NAMALWA (cell line): Measurements from ENCODE around the gene CPT1A.
A peak's percentile ranks its signal among the peaks of the same experiment; 100 is the strongest.

Experiments
- DNase-seq: peaks from one replicate; pipeline ENCODE4 v3.0.0-alpha.2; 2015; ENCODE audit warnings: low spot score

Gene CPT1A

DNA sequence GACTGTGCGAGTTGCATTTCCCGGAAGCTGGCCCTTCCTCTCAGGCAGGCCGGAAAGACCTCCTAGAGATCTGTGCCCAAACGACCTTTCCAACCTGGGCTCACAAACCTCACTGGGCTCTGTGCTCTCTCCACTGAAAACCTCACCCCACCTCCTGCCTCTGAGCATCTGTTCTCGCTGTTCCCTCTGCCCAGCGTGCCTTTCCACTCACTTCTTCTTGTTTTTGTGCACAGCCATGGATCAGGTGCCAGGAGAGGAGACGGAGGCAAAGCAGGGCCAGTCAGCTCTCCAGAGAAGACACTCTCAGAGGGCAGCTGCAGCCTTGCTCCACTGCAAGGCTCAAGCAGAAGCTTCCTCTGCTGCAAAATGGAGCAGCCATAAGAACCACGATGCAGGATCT is 10.9 kb upstream of the CPT1A start:
- no peak for DNase-seq

DNA sequence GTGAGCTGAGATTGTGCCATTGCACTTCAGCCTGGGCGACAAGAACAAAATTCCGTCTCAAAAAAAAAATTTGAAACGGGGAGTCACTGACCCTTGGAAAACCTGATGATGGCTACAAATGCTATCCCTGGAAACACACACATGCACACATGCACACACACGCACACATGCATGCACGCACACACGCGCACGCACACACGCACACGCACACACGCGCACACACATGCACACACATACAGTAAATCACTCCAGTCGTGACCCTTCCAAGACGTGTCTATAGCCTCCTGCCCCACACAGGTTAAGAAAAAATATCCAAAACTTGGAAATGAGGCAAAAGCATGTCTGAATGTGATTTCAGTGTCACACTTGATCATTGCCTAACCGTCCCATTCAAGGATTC is 6.7 kb upstream of the CPT1A start:
- DNase-seq, result no peak

DNA sequence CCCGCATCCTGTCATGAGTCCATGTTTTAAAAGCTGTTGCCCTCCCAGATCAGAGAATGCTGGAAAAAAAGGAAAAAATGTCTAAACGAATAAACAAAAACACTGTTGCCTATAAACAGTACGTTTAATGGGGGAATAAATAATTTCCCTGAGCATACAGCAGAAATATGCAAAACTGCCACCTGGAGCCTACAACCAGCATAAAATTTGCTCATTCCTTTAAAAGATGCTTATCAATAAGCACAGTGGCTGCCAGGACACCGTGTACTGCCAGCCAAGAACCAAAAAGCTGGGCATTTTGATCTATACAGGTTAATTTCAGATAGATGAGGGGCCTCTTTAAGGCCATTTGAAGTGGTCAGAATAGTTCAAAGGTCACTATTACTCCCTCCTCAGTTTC is 5.7 kb upstream of the CPT1A start:
- DNase-seq, result no peak

DNA sequence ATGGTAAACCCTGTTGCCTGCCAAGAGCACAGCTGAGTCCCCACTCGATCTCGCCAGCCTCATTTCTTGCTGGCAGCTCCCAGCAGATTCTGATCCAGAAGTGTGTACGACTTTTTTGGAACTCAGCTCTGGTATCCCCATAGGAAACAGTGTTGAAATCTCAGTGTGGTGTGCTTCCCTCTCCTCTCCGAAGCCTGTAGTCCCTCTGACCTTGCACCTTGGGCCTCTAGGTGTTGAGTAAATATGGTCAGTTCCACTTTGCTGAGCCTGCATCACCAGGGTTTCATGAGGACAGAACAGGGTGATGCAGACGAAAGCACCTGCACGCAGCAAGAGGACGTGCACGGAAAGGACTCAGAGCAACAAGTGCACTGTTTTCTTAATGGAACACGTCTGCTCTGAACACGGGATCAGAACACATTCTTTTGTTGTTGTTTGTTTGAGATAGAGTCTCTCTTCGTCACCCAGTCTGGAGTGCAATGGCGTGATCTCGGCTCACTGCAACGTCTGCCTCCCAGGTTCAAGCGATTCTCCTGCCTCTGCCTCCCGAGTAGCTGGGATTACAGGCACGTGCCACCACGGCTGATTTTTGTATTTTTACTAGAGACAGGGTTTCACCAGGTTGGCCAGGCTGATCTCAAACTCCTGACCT is 3.8 kb upstream of the CPT1A start:
- DNase-seq, result no peak

DNA sequence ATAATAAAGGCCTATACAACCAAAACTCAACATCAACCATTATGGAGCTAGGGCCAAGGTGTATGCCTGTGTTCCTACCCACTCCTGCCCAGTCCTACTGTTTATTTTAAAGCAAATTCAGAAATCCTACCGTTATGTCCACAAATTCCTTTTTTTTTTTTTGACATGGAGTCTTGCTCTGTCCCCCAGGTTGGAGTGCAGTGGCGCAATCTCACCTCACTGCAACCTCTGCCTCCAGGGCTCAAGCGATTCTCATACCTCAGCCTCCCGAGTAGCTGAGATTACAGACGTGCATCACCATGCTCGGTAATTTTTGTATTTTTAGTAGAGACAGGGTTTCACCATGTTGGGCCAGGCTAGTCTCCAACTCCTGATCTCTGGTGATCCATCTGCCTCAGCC is 3.1 kb upstream of the CPT1A start:
- no peak for DNase-seq

DNA sequence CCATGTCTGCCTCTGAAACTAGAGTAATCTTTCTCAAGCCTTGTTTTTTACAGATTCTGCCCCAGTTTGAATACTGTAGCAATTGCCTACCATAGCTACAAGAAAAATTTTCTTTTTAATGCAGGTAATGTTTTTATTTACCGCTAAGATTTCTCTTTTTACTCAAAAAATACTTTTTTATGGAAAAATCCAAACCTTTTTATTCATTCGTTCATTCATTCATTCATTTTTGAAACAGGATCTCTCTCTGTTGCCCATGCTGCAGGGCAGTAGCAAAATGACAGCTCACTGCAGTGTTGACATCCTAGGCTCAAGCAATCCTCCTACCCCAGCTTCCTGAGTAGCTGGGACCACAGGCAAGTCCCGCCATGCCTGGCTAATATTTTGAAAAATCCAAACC is 2.7 kb upstream of the CPT1A start:
- DNase-seq, result no peak

DNA sequence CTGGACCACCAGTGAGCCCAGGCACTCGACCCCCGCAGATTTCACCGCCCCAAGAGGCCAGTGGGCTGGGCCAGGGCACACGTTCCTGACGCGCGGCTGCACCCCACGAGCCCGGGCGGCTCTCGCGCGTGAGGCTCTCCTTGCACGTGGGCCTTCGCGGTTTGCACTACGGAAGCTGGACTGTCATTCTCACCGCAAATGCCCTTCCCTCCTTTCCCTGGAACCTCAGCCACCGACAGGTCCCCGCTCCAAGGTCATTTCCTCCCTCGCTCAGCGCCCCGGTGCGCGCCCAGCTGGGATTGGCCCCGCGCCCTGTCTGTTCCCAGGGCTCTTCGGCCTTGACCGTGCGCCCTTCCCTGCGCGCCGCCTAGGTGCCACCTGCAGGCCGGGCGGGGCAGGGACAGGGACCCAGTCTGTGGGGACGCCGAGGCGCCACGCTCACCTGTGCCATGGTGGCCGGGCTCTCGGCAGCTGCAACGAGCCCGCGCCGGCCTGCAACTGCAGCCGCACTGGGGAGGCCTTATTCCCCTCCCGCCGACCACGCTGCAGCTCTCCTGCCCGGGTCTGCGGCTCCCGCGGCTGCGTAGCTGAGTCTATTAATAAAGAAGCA is 2.1 kb upstream of the CPT1A start:
- DNase-seq, result peak; percentile 55

DNA sequence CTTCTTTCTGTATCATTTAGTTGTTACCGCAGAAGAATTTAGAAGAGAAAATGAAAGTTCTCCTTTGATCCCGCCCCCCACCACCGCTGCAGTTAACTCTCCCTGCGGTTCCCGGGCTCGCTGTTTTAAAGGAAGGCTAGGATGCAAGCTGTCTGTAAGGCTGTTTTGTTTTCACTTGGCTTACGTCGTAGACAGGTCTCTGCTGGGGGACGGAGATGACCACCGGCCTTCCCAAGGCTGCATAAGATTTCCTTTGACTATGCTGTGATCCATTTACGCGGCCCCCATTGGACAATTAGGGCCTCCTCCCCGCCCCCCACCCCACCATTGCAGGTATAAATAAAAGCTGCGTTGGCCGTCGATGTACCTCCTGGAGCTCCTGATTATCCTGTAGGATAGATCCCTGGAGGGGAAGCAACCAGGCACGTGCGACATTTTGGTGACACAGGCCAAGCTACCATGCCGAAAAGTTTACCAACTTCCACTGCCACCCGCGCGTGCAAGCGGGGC is 1.4 kb upstream of the CPT1A start:
- DNase-seq, result peak; percentile 30

DNA sequence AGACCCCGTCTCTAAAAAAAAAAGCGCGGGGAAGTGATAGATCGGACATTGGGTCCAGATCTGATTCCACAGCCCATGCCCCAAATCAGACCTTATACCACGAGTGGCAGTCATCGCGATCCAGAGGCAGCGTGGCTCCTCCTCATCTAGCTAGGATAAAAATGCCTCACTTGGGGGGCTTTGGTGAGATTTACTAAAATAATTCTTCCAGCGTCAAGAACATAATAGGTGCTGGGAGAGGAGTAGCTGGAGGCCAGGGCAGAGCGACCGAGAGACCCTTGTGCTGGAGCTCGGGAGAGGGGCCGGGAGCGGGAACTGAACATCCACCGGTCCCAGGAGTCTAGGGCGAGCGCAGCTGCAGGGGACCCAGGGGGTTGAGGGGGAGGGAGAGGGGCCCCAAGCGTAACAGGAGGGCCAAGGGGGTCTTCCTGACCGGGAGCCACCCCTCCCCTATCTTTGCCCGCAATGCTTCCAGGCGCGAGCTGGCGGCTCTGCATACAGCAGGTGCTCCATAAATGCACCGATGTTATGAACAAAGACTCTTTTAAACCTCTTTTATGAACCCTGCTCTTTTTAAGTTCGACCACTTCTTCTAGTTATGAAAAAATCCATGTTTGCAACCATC is 823 bp upstream of the CPT1A start:
- no peak for DNase-seq

DNA sequence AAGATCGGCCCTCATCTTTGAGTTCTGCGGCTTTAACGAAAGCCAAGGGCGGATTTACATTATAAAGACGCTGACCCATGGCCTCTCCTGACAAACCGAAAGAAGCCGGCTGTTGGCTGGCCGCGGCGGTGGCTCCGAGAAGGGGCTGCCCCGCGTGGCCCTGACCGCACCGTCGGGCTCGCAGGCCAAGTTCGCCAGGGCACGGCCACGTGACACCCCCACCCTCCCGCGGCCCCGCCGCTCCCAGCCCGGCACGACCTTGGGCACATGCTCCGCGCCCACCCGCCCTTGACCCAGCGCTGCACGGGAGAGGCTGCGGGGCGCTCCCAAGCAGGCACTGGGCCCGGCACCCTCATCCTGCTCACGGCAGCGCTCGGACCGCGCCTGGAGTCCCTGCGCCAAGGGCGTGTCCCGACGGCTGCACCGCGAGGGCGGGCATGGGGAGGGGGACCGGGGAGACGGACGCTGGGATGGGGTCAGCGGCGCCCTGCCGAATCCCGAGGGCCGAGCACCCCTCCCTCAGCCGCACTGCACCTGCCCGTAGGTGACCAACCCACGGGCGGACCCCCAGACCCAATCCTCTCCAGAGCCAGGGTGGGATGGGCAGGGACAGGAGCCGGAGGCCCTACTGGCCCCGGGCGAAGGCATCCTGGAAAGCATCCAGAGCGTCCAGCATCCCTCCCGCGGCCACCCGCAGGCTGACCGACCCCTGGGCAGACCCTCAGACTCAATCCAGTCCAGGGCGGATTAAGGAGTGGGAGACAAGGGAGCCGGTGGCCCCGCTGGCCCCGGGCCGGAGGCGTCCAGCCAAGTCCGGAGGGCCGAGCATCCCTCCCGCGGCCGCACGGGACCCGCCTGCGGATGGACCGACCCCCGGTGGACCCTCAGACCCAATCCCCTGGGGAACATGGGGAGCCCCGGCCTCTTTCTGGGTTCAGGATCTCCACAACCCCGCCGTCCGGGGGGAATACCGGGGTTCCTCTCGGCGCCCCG is 759 bp downstream of the CPT1A start:
- no peak for DNase-seq

DNA sequence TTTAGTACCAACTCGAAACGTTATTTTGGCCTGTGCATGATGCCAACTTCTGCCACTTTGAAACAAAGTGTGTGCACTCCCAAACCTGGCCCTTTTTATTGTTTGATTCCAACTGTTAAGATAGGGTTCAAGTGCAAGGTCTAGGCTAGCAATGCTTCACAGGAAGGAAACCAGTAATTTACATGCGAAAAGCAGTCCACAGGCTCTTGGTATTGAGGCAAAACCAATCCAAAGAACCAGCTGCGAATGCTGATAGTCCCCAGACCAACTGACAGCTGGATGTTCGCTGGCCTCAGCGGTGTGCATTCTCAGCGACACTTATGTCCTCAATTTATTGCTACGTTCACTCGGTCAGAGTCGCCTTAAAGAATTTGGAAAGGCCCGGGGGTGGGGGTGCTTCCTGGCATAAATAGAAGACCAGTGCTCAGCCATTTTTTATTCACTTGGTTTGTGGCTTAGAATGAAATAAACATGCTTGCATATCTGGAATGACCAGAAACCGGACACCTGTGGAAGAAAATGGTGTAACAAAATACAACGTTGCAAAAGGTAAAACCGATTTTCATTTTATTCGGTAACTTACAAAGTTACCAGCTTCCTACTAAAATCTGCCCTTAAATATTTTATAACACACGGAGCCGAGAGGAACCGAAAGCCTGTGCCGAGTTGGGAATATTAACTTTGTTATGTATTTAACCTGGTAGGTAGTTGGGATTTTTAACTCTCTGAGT is 1.6 kb downstream of the CPT1A start:
- peak; percentile 74 for DNase-seq

DNA sequence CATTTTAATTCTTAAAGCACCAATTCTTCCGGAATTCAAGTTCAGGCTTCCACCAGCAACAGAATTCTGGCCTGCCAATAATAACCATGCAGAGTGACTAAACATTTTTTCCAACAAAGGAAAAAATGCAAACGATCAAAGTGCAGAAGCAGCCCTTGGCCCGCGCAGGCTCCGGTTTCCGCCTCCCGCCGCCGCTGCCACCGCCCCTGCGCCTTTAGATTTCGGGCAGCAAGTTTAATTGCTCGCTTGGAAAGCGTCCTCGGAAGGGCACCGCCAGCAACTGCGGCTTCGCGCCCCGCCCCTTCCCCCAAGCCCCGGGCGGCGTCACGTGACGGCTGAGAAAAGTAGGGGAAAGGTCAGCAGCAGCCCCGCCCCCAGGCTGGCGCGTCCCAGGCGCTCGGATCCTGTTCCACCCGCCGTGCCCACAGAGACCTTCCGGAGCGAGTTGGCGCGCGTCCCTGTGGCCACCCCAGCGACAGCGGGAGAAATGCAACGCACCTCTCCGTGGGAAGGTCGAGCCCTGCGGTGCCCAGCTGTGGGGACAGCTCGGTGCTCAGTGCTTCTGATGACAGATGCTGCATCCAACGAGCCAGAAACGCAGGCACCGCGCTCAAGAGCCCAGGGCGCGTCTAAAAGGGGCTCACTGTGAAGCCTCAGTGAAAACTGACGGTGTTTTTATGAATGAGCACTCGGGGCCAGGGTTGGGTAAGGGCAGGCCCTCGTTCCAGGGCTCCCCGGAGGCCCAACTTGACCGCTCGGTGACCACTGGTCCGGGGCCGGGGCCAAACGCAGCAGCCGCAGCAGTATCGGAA is 2.5 kb downstream of the CPT1A start:
- DNase-seq, result peak; percentile 93

DNA sequence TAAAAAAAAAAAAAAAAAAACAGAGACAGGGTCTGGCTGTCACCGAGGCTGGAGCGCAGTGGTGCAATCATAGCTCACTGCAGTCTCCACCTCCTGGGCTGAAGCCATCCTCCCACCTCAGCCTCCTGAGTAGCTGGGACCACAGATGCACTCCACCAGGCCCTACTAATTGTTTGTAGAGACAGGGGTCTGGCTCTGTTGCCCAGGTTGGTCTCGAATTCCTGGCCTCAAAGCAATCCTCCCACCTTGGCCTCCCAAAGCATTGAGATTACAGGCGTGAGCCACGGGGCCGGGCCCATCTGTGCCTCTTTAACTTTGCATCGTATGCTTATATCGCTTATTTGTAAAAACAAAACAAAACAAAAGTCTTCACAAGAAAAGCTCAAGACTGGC is 3.1 kb downstream of the CPT1A start:
- no peak for DNase-seq

DNA sequence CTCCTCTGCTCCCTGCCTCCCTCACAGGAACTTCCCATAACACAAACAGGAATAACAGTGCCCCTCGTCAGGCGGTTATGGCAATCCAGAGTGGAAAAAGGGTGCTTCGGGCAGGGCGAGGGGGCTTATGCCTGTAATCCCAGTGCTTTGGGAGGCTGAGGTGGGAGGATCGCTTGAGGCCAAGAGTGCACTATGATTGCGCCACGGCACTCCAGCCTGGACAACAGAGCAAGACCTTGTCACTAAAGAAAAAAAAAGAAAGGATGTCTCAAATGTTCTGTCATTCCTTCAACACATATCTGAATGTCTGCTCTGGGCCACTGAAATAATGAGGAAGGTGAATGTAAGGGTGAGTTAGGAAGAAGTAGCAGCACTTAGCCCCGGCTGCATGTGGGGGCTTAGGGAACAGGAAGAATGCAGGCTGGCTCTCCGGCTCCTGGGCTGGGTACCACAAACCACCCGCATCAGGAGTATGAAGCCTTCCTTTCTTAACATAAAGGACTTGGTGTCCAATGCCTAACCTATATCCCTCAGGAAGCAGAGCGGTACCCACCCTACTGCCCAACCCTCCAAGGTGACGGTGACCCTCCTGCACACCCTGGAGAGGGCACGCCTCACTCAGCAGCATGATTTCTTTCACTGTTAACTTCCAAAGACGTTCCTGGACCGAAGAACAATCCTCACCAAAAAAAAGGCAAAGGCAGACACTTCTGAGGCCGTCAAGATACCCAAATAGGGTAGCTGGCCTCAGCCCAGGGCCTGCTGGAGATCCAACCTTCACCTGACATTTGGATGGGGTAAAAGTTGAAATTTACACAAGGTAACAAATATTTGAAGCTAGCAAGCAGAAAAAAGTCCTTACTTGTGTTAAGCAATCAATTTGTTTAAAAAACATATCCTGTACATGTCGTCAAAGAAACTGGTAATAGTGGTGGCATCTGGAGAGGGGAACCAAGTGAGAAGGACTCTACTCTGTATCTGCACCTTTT is 3.8 kb downstream of the CPT1A start:
- no peak for DNase-seq

DNA sequence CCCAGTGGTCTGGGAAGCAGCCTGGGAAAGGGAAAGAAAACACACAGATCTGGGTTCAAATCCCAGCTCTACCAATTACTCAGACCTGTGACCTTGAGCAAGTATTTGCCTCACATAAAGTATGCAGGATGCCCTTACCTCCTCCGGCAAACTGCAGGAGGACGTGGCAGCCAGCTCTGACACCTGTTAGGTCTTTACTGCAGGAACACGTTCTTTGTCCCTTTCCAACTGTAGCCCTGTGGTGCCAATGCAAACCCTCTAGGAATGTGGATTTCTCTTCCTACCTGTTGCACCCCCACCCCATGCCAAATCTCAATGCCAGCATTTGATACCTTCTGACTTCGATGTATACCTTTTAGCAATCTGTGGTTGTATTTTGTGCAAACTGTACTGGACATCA is 6.0 kb downstream of the CPT1A start:
- no peak for DNase-seq

DNA sequence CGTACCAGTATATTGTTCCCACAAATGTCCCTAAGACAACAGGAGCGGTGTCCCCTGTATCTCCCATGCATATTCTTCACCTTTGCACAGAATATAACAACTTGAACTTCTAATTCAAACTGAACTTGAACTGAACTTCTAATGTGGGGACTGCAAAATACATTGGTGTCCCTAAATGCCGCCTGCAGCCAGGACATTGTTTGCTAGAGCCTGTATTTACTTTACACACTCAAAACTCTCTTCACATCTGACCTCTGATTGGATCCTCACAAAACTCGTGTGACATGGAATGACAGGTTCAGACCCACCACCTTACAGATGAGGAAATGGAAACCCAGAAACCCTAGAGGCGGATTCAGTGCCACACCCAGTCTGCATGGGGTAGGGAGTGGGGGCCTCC is 6.4 kb downstream of the CPT1A start:
- no peak for DNase-seq

DNA sequence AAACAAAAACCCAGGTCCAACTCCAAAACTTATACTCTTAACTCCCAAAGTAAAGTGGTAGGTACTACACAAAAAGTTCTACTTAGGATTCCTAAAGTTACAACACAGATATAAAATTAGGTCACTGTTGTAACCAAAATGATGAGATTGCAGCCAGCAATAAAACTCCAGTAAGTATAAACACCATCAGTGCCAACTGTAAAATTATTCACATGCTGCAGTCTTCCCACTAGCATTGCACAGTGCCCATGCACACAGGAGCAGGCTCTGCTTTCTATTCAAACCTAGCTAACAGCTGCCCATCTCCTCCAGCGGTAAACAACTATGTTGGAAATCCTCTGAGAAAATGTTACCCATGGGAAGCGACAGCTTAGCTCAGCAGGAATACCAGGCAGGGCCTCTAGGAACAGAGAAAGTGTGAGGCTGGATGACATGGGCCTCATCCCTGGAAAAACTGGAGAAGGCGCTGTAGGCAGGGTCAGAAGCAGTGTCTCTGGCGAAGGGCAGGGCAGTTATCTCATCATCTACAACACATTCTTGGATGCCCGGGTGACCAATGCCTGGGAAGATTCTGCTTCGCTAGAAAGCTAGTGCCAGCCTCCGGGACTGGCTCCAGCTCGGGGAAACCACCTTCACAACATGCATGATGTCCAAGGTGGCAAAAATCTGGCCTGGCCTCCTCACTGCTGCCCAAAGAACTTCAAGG is 9.1 kb downstream of the CPT1A start:
- DNase-seq, result no peak

DNA sequence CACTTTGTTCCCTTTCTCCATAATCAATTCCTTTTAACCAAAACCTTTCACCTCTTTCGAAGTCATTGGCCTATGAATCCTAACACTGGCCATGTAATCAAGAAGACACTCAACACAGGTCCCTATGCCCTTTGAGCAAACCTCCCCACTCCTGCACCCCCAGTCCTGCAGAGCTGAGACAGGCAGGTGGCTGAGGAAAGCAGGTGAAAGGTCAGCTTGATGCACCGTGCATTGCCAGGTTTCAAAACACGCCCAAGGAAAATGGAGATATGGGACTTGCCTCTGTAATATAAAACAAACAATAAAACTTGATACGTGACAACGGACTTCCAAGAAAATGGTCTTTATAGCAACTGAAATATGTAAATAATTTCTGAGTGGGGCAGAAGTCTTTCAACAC is 10.6 kb downstream of the CPT1A start:
- DNase-seq, result no peak

DNA sequence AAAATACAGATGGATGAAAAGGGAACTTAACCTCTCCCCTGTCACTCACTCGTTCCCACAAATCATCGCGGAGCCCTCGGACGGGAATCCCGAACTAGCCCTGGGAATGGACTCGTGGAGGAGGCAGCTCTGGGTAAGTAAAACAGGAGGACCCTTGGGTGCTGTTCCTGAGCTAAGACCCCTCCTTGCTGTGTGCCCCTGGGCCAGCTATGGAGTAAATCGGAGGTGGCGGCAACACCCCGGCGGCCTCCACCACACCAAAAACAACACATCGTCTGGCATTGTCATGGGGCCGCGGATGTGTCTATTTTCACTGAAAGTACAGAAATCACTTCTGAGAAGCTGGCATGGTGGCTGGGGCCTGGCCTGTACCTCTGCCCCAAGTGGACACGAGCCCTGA is 12.1 kb downstream of the CPT1A start:
- no peak for DNase-seq
